OCI-LY1 (cell line): ENCODE data around the gene EEPD1.

Experiments
- H2AFZ ChIP-seq: fragments of 200-600 bp; sonication (generic), shearing (Covaris generic); 2 replicates; pipeline ENCODE4 v1.6.0; 2014; ENCODE audit warnings: antibody characterized with exemption, mild to moderate bottlenecking, low read length
- H3F3A ChIP-seq: fragments of 200-600 bp; sonication (generic), shearing (Covaris generic); 2 replicates; pipeline ENCODE4 v1.6.0; 2014; ENCODE audit warnings: mild to moderate bottlenecking, antibody characterized with exemption, low read length, moderate library complexity; ENCODE audit not compliant: insufficient read depth
- H3K27ac ChIP-seq: fragments of 200-600 bp; sonication (generic); 2 replicates; pipeline ENCODE4 v1.5.1; 2014; ENCODE audit warnings: low read length, mixed run types, mild to moderate bottlenecking, low read depth; ENCODE audit not compliant: poor library complexity, severe bottlenecking
- H3K27me3 ChIP-seq: fragments of 200-600 bp; sonication (generic); 2 replicates; pipeline ENCODE4 v1.6.0; 2014; ENCODE audit warnings: antibody characterized with exemption, mild to moderate bottlenecking, low read length, moderate library complexity; ENCODE audit not compliant: insufficient read depth
- H3K36me3 ChIP-seq: fragments of 200-600 bp; sonication (generic); 2 replicates; pipeline ENCODE4 v1.6.1; 2014; ENCODE audit warnings: mild to moderate bottlenecking, antibody characterized with exemption, low read length, moderate library complexity, mixed read lengths; ENCODE audit not compliant: insufficient read depth
- H3K4me1 ChIP-seq: fragments of 200-600 bp; sonication (generic); 2 replicates; pipeline ENCODE4 v1.5.1; 2014; ENCODE audit warnings: mild to moderate bottlenecking, low read length, moderate library complexity; ENCODE audit not compliant: insufficient read depth, severe bottlenecking
- H3K4me2 ChIP-seq: fragments of 200-600 bp; sonication (generic), shearing (Covaris generic); 2 replicates; pipeline ENCODE4 v1.6.1; 2014; ENCODE audit warnings: low read length
- H3K4me3 ChIP-seq: fragments of 200-600 bp; sonication (generic); 2 replicates; pipeline ENCODE4 v1.5.1; 2014; ENCODE audit warnings: low read length, low read depth, mild to moderate bottlenecking, mixed read lengths; ENCODE audit not compliant: poor library complexity, severe bottlenecking
- H3K79me2 ChIP-seq: fragments of 200-600 bp; shearing (Covaris generic); 2 replicates; pipeline ENCODE4 v1.6.1; 2016; ENCODE audit warnings: mixed run types, low read length, mixed read lengths; ENCODE audit not compliant: insufficient read depth
- H3K9ac ChIP-seq: fragments of 200-600 bp; sonication (generic), shearing (Covaris generic); 2 replicates; pipeline ENCODE4 v1.6.1; 2014; ENCODE audit warnings: mild to moderate bottlenecking, low read length, mixed read lengths
- H3K9me2 ChIP-seq: fragments of 200-600 bp; sonication (generic), shearing (Covaris generic); 2 replicates; pipeline ENCODE4 v1.6.1; 2014; ENCODE audit warnings: low read depth, mild to moderate bottlenecking, low read length, mixed read lengths
- H3K9me3 ChIP-seq: fragments of 200-600 bp; shearing (Covaris generic); 2 replicates; pipeline ENCODE4 v1.6.1; 2014; ENCODE audit warnings: low read length, mixed read lengths
- H4K20me1 ChIP-seq: fragments of 200-600 bp; sonication (generic), shearing (Covaris generic); 2 replicates; pipeline ENCODE4 v1.6.0; 2016; ENCODE audit warnings: mild to moderate bottlenecking, low read length; ENCODE audit not compliant: insufficient read depth
- CTCF ChIP-seq: fragments of 200-600 bp; sonication (generic), shearing (Covaris generic); IDR thresholded peaks from 2 replicates; pipeline ENCODE4 v1.5.1; 2017; ENCODE audit warnings: mild to moderate bottlenecking, antibody characterized with exemption, low read length, moderate library complexity, mixed read lengths
- EZH2 ChIP-seq: fragments of 200-600 bp; sonication (generic), shearing (Covaris generic); IDR thresholded peaks from 2 replicates; pipeline ENCODE4 v1.8.0; 2017; ENCODE audit warnings: borderline replicate concordance, mixed run types, mild to moderate bottlenecking, antibody characterized with exemption, low read length, moderate library complexity, mixed read lengths

The EEPD1 gene

DNA sequence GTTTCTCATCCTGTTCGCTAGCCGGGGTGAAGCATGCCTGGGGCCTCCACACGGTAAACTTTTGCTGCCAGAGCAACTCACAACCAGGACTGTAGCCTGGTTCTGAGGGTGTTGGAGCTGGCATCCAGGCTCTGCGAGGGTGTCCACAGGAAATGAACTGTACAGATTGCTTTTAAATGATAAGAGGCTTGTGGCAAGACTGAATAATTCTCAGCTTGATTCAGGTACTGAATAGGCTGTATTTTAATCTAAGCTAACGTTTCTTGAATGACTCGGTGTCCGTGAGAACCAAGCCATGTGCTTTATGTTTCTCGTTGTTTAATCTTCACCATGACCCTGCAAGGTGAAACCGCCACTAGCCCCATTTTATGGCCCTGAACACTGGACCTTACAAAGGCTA, 49.3 kb downstream of the EEPD1 start:
- Histone ChIP-seq H3K4me2 (no peak overlapping the region), H3K27ac (no peak overlapping the region), H3K9ac (no peak overlapping the region)

DNA sequence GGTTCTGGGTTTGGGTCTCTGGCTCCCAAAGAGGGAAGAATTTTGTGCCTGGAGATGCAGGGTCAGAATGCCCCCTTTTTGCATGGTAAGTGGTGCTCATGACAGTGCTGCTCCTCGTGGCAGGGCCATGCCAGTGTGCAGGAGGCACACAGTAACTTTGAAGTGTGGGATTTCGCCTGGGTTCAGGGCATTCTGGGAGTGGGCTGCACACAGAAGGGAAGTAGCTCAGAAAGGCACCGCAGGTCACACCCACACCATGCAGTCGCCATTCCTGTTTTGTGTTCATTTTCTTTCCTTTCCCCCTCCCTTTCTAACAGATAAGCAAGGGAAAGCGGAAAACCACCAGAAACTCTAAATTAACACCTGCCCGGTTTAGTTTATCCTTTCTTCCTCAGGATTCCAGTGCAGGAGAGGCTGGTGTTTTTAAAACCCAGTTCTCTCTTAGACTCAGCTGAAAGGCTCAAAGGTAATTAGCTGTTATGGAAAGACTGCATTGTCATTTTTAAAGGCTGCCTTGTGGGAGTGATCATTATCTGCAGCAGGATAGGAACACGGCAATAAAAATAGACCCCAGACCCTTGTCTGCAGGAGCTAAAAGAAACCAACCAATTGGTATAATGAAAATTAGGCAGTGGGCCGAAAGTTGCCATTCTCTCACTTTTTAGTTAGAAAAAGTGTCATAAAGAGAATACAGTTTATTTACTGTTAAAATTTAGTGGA, 50.2 kb downstream of the EEPD1 start:
- Histone ChIP-seq H3K9me2 (no peaks in the 10 kb centered on the region), H3K79me2 (no peaks in the 10 kb centered on the region), H3K4me1 (peaks cover 13% of the 10 kb centered on the region), H3F3A (no peaks in the 10 kb centered on the region), H3K9me3 (no peaks in the 10 kb centered on the region), H3K27ac (no peak overlapping the region), H3K36me3 (no peaks in the 10 kb centered on the region), H3K9ac (no peak overlapping the region), H3K4me3 (no peak overlapping the region), H2AFZ (no peak overlapping the region), H4K20me1 (no peaks in the 10 kb centered on the region), H3K4me2 (no peak overlapping the region), H3K27me3 (no peaks in the 10 kb centered on the region)
- TF ChIP-seq EZH2 (no peak), CTCF (no peak)

More for the DNA sequence above, 49.3 kb downstream of the EEPD1 start:
- no peaks in the 10 kb centered on the region for H3K27me3 ChIP-seq
- no peak overlapping the region for H3K4me3 ChIP-seq
- H4K20me1 ChIP-seq, result no peaks in the 10 kb centered on the region
- H3K9me3 ChIP-seq, result no peaks in the 10 kb centered on the region
- no peaks in the 10 kb centered on the region for H3F3A ChIP-seq
- no peaks in the 10 kb centered on the region for H3K9me2 ChIP-seq
- H2AFZ ChIP-seq, result no peak overlapping the region
- peaks cover 5% of the 10 kb centered on the region for H3K4me1 ChIP-seq
- no peaks in the 10 kb centered on the region for H3K79me2 ChIP-seq
- TF ChIP-seq CTCF (no peak), EZH2 (no peak)
- H3K36me3 ChIP-seq, result no peaks in the 10 kb centered on the region

GRCh38 chr7:36204044-36204663, 51.1 kb downstream of the EEPD1 start:
- no peaks in the 10 kb centered on the region for H3K79me2 ChIP-seq
- H3F3A ChIP-seq, result no peaks in the 10 kb centered on the region
- H3K36me3 ChIP-seq, result no peaks in the 10 kb centered on the region
- peaks cover 15% of the 10 kb centered on the region for H3K4me1 ChIP-seq
- TF ChIP-seq CTCF (no peak), EZH2 (no peak)
- no peak overlapping the region for H3K4me2 ChIP-seq
- H3K9ac ChIP-seq, result no peak overlapping the region
- H3K27me3 ChIP-seq, result no peaks in the 10 kb centered on the region
- H2AFZ ChIP-seq, result no peak overlapping the region
- H3K27ac ChIP-seq, result no peak overlapping the region
- no peaks in the 10 kb centered on the region for H3K9me3 ChIP-seq
- no peaks in the 10 kb centered on the region for H4K20me1 ChIP-seq
- H3K9me2 ChIP-seq, result no peaks in the 10 kb centered on the region
- H3K4me3 ChIP-seq, result no peak overlapping the region
